ENCODE data around the gene HK1.

DNA sequence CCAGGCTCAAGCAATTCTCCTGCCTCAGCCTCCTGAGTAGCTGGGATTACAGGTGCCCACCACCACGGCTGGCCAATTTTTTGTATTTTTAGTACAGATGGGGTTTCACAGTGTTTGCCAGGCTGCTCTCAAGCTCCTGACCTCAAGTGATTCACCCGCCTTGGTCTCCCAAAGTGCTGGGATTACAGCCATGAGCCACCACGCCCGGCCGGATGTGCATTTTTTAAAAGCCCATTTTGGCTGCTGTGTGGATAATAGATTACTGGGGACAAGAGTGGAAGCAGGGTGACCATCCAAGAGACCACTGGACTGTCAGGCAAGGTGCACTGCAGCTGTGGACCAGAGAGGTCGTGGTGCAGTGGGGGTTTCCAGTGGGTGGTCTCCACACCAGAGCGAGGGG is 36.7 kb upstream of the HK1 start:
- TF ChIP-seq TEAD4 (CRISPR knock-in tag; IDR thresholded peaks at IDR 0.05) (no peak), ELF4 (CRISPR knock-in tag; IDR thresholded peaks at IDR 0.05; ENCODE audit: low read depth) (no peak), CTCF (IDR thresholded peaks at IDR 0.05) (no peak), TP53 (CRISPR knock-in tag; IDR thresholded peaks at IDR 0.05) (no peak), SMAD3 (CRISPR knock-in tag; IDR thresholded peaks at IDR 0.05; ENCODE audit: borderline replicate concordance) (no peak), EMX1 (CRISPR knock-in tag; IDR thresholded peaks at IDR 0.05) (no peak)
- TF ChIP-seq, protein P1, sequence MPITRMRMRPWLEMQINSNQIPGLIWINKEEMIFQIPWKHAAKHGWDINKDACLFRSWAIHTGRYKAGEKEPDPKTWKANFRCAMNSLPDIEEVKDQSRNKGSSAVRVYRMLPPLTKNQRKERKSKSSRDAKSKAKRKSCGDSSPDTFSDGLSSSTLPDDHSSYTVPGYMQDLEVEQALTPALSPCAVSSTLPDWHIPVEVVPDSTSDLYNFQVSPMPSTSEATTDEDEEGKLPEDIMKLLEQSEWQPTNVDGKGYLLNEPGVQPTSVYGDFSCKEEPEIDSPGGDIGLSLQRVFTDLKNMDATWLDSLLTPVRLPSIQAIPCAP (CRISPR knock-in tag; IDR thresholded peaks at IDR 0.05) = no peak
- TF ChIP-seq, protein P2, sequence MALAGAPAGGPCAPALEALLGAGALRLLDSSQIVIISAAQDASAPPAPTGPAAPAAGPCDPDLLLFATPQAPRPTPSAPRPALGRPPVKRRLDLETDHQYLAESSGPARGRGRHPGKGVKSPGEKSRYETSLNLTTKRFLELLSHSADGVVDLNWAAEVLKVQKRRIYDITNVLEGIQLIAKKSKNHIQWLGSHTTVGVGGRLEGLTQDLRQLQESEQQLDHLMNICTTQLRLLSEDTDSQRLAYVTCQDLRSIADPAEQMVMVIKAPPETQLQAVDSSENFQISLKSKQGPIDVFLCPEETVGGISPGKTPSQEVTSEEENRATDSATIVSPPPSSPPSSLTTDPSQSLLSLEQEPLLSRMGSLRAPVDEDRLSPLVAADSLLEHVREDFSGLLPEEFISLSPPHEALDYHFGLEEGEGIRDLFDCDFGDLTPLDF (CRISPR knock-in tag; IDR thresholded peaks at IDR 0.05) = no peak
